Activated T-cell treated with anti-CD3 and anti-CD28 coated beads, Interleukin-2, amount 50 U/mL, for 1 hour (primary cell): ENCODE measurements around the gene JOSD2.
"Not testable (repeated sequence)": the region's sequence is repeated elsewhere in the genome, so short reads cannot be mapped to it uniquely, and the experiment has no call there.

Experiments
- DNase-seq: peaks from one replicate; pipeline ENCODE4 v3.0.0-alpha.2; 2020

JOSD2 gene

DNA sequence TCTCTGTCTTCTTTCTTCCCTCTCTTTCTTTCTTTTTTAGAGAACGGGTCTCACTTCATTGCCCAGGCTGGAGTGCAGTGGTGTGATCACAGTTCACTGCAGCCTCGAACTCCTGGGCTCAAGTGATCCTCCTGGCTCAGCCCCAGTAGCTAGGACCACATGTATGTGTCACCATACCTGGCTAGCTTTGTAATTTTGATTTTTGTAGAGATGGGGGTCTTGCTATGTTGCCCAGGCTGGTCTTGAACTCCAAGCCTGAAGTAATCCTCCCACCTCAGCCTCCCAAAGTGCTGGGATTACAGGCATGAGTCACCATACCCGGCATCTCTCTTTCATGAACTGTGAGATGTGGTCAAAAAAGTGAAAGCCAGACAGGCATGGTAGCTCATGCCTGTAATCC lies 37.7 kb downstream of the JOSD2 start:
- not testable (repeated sequence) for DNase-seq

DNA sequence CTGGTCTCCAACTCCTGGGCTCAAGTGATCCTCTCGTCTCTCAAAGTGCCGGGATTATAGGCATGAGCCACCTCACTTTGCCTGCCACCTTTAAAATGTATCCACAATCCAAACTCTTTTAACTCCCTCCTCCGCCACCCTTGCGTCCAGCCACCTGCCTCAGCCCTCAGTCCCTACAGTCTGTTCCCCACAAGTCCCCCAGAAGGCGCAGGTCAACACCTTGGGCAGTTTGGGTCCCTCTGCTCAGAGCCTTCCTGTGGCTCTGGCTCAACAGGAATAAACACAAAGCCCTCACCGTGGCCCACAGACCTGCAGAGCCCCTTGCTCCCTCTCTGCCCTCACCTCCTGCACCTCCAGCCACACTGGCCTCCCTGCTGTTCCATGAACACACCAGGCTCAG lies 42.2 kb downstream of the JOSD2 start:
- no peak for DNase-seq

DNA sequence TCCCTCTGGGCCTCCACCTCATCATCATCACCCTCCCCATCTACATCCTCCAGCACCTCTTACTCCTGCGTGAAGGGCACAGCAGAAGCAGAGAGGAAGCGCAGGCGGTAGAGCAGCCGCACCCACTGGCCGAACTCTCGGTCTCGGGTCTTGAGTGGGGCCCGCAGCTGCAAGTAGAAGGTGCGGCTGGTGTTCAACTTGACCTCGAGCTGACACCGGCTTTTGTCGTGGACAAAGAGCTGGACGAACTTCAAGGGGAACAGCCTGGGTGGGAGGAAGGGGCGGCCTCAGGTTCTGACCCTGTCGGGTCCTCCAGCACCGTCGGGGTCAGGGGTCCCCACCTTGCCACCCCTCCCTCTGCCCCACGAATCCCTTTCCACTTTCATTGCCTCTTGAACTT lies 43.4 kb downstream of the JOSD2 start:
- DNase-seq, result no peak

DNA sequence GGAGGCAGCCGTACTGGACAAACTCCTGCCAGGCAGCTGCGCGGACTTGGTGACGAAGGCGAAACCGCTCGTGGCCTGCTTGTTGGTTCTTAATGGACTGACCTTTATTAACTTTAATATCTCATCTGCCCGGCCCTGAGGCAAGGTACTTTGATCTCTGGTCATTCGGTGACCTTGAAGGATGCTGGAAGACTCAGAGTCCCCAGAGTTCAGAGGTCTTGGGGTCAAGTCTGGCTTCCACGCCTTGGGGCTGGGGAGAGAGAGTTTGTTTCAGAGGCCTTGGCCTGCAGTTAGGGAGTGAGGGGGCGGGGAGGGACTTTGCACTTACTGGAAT lies 44.3 kb downstream of the JOSD2 start:
- DNase-seq, result no peak

DNA sequence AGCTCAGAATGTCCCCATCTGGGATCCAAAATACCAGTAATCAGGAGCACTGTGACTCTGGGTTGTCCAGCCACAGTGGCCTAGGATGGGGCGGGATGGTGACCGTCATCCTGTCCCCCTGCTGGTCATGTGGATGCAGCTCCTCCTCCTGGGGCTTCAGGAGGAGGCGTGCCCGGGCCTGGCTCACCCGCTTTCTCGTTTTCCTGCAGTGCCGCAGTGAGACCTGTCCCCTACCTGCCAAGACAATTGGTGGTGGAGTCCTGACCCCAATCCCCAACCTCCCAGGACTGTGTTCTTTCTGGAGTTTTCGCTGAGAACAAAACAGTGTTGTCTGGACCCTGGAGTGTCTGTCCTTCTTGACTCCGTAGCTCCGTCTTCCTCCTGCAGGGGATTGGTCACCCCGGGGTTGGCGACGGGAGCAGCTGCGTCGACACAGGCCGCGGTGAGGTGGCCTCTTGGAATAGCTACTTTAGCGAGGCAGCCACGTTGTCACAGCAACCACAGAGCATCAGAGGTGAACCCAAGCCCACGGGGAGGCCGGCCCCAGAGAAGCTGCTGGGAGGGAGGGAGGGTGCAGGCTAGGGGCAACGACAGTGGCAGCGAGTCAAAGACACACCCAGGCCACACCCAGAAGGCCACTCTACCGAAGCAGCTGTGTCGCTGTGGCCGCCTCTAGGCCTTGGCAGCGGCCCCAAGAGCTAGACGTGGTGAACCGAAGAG lies 44.8 kb downstream of the JOSD2 start:
- no peak for DNase-seq

DNA sequence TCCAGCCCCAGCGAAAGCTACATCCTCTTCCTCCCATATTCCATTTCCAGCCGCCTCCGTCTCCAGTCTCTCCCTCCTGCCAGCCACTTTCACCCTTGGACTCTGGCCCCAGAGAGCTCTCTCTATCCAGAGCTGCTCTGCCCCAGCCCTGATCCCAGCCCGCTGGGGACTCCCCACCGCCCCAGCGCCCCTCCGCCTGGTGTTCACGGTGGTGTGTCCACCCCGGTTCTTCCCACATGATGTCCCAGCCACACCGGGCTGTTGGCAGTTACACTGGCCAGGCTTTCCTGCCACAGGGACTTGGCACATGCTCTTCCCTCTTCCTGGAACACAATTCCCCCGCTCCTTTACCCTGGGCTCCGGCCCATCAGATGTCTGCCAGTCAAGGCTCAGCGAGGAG lies 46.0 kb downstream of the JOSD2 start:
- no peak for DNase-seq

DNA sequence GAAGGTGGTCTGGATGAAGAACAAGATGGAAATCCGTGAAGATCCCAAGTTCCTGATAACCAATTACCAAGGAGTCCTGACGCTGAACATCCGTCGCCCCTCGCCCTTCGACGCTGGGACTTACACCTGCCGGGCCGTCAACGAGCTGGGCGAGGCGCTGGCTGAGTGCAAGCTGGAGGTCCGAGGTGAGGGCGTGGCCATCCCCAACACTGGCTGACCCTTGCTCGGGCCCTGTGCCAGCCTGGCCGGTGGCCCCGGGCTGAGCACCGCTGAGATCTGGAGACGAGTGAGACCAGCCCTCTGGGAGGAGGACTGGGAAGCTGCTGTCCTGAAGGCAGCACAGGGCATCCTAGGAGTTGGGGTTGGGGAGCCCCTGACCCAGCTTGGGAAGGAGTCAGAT lies 46.6 kb downstream of the JOSD2 start:
- DNase-seq, result no peak

DNA sequence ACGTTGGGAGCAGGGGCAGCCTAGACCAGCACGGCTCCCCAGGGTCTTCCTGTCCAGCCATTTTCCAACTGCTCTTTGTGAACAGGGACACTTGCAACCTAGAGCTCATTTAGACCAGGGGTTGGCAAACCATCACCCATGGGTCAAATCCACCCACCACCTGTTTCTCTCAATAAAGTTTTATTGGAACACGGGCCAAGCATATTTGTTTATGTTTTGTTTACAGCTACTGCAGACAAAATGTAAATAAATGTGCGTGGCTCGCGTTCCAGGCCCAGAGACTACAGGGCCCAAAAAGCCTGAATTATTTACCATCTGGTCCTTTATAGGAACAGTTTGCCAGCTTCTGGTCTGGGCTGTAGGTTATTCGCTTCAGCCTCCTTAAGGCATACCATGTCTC lies 48.0 kb downstream of the JOSD2 start:
- no peak for DNase-seq

DNA sequence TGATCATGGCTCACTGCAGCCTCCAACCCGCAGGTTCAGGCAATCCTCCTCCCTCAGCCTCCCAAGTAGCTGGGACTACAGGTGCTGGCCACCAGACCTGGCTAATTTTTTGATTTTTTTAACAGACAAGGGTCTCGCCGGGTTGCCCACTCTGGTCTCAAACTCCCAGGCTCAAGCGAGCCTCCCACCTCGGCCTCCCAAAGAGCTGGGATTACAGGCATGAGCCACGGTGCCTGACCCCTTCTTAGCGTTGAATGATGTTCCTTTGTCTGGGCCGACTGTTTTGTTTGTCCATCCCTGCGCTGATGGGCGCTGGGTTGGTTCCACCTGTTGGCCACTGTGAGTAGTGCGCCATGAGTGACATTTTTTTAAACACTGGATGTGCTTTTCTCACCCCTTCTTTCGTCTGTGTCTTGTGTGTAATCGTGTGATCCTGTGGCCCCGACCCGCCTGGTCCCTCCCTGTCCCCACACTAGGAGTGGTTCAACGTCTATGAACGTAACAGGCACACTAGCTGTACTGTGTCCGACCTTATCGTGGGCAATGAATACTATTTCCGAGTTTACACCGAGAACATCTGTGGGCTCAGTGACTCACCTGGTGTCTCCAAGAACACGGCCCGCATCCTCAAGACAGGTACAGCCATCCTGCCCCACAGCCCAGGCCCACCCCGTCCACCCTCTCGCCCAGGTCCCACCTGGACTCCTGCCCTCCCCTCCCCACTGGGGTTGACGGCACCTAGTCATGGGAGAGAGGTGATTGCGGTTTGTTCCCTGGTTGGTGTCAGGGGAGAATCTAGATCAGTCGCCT lies 49.7 kb downstream of the JOSD2 start:
- peak; percentile 65 for DNase-seq

DNA sequence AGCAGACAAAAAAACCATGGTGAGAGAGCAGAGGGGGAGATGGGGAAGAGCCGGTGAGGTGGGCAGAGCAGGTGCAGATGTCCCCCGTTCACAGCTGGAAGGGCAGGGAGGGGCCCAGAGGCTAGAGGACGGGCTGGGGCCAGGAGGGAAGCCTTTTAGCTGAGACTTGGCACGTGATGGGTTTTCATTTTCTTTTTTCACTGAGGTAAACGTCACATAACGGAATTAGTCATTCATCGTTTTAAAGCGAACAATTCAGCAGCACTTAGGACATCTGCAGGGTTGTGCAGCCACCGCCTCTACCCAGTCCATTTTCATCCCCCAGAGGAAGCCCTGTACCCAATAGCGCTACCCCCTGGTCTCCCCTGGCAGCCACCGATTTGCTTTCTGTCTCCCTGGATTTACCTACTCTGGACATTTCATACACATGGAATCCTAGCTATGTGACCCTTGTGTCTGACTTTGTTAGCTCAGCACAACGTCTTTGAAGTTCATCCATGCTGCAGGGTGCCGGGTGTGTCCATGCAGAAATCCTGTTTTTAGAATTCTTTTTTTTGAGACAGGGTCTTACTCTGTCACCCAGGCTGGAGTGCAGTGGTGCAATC lies 50.7 kb downstream of the JOSD2 start:
- no peak for DNase-seq

DNA sequence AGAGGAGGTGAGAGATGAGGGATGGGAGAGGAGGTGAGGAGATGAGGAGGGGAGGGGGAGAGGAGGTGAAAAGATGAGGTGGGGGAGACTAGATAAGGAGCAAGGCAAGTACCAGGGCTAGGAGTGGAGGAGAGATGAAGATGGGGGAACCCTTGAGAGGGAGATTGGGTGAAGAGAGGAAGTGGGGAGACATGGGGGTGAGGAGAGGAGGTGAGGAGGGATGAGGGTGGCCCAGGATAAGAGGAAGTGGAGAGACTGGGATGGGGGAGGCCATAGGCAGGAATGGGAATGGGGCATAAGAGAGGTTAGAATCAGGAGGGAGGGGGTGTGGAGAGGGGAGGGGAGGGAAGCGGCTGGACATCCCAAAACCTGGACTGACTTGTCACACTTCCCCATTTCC lies 51.4 kb downstream of the JOSD2 start:
- no peak for DNase-seq

DNA sequence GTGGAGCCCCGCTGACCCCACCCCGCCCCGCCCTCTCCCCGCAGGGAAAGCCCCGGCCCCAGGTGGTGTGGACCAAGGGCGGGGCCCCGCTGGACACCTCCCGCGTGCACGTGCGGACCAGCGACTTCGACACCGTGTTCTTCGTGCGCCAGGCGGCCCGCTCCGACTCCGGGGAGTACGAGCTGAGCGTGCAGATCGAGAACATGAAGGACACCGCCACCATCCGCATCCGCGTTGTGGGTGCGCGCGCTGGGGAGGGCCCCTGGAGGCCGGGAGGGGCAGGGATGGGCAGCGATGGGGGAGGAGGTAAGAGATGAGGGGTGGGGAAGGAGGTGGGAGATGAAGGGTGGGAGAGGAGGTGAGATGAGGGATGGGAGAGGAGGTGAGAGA lies 51.9 kb downstream of the JOSD2 start:
- no peak for DNase-seq

DNA sequence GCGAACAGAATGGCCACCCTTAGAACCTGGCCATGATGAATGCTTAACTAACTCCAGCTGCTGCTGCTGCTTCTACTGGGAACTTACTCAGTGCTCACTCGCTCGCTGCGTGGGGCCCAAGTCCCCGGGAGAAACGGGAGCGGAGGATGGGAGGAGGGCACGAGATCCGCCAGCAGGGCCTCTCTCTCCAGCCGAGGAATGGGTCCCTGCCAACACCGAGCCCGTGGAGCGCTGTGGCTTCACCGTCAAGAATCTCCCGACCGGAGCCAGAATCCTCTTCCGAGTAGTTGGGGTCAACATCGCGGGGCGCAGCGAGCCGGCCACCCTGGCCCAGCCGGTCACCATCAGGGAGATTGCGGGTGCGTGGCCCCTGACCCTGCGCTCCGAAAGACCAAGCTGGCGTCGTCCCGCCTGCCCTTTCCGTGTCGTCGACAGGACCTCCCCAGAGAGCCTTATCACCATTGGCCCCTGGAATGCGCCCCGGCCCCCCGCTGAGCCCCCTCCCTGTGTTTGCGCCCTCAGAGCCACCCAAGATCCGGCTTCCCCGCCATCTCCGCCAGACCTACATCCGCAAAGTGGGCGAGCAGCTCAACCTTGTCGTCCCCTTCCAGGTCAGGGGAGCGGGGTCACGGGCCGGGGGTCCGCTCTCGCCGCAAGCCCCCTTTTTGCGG lies 52.5 kb downstream of the JOSD2 start:
- no peak for DNase-seq

DNA sequence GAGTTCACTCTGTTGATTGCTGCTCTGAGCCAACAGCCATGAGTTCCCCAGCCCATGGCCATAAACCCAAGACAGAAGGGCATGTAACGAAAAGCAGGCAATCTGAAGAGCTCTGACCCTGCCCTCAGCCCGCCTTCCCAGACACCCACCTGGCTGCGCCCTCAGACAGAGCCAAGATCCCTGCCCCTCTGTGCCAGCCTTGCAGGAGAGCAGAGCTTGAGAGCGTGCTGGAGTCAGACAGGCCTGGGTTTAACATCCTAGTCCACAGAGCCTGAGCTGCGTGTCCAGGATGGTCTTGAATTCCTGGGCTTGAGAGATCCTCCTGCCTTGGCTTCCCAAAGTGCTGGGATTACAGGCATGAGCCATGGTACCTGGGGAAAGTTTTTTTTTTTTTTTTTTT lies 53.7 kb downstream of the JOSD2 start:
- no peak for DNase-seq
